Measurements from ENCODE around the gene TSPYL2. TPM values are rescaled to one million over a fixed set of nuclear protein-coding genes. Genes with fewer than 3 reads are reported as not detected.

The TSPYL2 gene
- total RNA-seq, 1 donor from 2014 or later, result 10.3 TPM

GRCh38 chrX:53115550-53115874 is 33.3 kb downstream of the TSPYL2 start:
- DNase-seq (ENCODE audit: low read depth), result no peak
- Histone ChIP-seq H3K27me3 (ENCODE audit: control insufficient read depth, insufficient read depth, low read length) (no peaks in the 10 kb centered on the region), H3K4me3 (ENCODE audit: low read depth, low read length) (no peak overlapping the region), H3K36me3 (ENCODE audit: control insufficient read depth, insufficient read depth, low read length) (no peaks in the 10 kb centered on the region)
- TF ChIP-seq, protein P1, sequence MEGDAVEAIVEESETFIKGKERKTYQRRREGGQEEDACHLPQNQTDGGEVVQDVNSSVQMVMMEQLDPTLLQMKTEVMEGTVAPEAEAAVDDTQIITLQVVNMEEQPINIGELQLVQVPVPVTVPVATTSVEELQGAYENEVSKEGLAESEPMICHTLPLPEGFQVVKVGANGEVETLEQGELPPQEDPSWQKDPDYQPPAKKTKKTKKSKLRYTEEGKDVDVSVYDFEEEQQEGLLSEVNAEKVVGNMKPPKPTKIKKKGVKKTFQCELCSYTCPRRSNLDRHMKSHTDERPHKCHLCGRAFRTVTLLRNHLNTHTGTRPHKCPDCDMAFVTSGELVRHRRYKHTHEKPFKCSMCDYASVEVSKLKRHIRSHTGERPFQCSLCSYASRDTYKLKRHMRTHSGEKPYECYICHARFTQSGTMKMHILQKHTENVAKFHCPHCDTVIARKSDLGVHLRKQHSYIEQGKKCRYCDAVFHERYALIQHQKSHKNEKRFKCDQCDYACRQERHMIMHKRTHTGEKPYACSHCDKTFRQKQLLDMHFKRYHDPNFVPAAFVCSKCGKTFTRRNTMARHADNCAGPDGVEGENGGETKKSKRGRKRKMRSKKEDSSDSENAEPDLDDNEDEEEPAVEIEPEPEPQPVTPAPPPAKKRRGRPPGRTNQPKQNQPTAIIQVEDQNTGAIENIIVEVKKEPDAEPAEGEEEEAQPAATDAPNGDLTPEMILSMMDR (IDR thresholded peaks at IDR 0.05; ENCODE audit: insufficient read depth, low read length, poor library complexity, severe bottlenecking), result no peak

DNA sequence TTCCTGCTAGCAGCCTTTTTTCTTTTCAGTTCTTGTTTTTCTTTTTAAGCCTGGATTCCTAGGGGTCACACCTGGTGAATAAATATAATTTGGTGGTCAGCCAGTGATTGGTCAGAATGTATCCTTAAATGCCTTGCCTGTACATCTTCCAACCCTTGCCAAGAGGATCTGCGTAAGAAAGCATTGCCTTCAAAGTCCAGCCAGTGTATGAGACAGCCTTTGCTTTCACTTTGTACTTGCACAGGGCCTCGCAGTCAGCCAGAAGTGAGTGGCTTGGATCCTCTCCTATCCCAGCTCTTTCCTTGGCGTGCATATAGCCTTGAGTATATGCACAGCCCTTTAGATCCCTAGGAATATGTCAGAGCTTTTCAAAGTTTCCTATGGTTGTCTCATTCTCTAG is 33.9 kb downstream of the TSPYL2 start:
- TF ChIP-seq, protein P1 (IDR thresholded peaks at IDR 0.05; ENCODE audit: insufficient read depth, low read length, poor library complexity, severe bottlenecking), result no peak
- Histone ChIP-seq H3K4me3 (ENCODE audit: low read depth, low read length) (no peak overlapping the region), H3K36me3 (ENCODE audit: control insufficient read depth, insufficient read depth, low read length) (no peaks in the 10 kb centered on the region), H3K27me3 (ENCODE audit: control insufficient read depth, insufficient read depth, low read length) (no peaks in the 10 kb centered on the region)
- no peak for DNase-seq (ENCODE audit: low read depth)

GRCh38 chrX:53122013-53122412 is 39.8 kb downstream of the TSPYL2 start:
- no peak overlapping the region for H3K4me3 ChIP-seq (ENCODE audit: low read depth, low read length)
- no peaks in the 10 kb centered on the region for H3K27me3 ChIP-seq (ENCODE audit: control insufficient read depth, insufficient read depth, low read length)
- no peaks in the 10 kb centered on the region for H3K36me3 ChIP-seq (ENCODE audit: control insufficient read depth, insufficient read depth, low read length)
- TF ChIP-seq, protein P1 (IDR thresholded peaks at IDR 0.05; ENCODE audit: insufficient read depth, low read length, poor library complexity, severe bottlenecking), result no peak
- DNase-seq (ENCODE audit: low read depth), result no peak

- no peaks in the 10 kb centered on the region for H3K36me3 ChIP-seq (ENCODE audit: control insufficient read depth, insufficient read depth, low read length)
- no peaks in the 10 kb centered on the region for H3K27me3 ChIP-seq (ENCODE audit: control insufficient read depth, insufficient read depth, low read length)
- no peak overlapping the region for H3K4me3 ChIP-seq (ENCODE audit: low read depth, low read length)
- DNase-seq (ENCODE audit: low read depth), result no peak
- TF ChIP-seq, protein P1 (IDR thresholded peaks at IDR 0.05; ENCODE audit: insufficient read depth, low read length, poor library complexity, severe bottlenecking), result no peak
These were observed 43.3 kb downstream of the TSPYL2 start for GRCh38 chrX:53125506-53125905.

GRCh38 chrX:53126377-53126776 is 44.2 kb downstream of the TSPYL2 start:
- DNase-seq (ENCODE audit: low read depth), result no peak
- Histone ChIP-seq H3K4me3 (ENCODE audit: low read depth, low read length) (no peak overlapping the region), H3K36me3 (ENCODE audit: control insufficient read depth, insufficient read depth, low read length) (no peaks in the 10 kb centered on the region), H3K27me3 (ENCODE audit: control insufficient read depth, insufficient read depth, low read length) (no peaks in the 10 kb centered on the region)
- TF ChIP-seq, protein P1 (IDR thresholded peaks at IDR 0.05; ENCODE audit: insufficient read depth, low read length, poor library complexity, severe bottlenecking), result no peak

GRCh38 chrX:53128097-53128749 is 46.1 kb downstream of the TSPYL2 start:
- TF ChIP-seq, protein P1 (IDR thresholded peaks at IDR 0.05; ENCODE audit: insufficient read depth, low read length, poor library complexity, severe bottlenecking), result no peak
- Histone ChIP-seq H3K27me3 (ENCODE audit: control insufficient read depth, insufficient read depth, low read length) (no peaks in the 10 kb centered on the region), H3K36me3 (ENCODE audit: control insufficient read depth, insufficient read depth, low read length) (no peaks in the 10 kb centered on the region), H3K4me3 (ENCODE audit: low read depth, low read length) (no peak overlapping the region)
- DNase-seq (ENCODE audit: low read depth), result no peak

Data from kidney epithelial cell (primary cell).